OCI-M2 (cell line): ENCODE results near the gene RICTOR.
A peak's percentile ranks its signal among the peaks of the same experiment; 100 is the strongest.

Experiments used
- DNase-seq: peaks from one replicate; lab custom pipeline; 2025; ENCODE audit not compliant: unreplicated experiment; lab: John Stamatoyannopoulos, UW

RICTOR gene, protein sequence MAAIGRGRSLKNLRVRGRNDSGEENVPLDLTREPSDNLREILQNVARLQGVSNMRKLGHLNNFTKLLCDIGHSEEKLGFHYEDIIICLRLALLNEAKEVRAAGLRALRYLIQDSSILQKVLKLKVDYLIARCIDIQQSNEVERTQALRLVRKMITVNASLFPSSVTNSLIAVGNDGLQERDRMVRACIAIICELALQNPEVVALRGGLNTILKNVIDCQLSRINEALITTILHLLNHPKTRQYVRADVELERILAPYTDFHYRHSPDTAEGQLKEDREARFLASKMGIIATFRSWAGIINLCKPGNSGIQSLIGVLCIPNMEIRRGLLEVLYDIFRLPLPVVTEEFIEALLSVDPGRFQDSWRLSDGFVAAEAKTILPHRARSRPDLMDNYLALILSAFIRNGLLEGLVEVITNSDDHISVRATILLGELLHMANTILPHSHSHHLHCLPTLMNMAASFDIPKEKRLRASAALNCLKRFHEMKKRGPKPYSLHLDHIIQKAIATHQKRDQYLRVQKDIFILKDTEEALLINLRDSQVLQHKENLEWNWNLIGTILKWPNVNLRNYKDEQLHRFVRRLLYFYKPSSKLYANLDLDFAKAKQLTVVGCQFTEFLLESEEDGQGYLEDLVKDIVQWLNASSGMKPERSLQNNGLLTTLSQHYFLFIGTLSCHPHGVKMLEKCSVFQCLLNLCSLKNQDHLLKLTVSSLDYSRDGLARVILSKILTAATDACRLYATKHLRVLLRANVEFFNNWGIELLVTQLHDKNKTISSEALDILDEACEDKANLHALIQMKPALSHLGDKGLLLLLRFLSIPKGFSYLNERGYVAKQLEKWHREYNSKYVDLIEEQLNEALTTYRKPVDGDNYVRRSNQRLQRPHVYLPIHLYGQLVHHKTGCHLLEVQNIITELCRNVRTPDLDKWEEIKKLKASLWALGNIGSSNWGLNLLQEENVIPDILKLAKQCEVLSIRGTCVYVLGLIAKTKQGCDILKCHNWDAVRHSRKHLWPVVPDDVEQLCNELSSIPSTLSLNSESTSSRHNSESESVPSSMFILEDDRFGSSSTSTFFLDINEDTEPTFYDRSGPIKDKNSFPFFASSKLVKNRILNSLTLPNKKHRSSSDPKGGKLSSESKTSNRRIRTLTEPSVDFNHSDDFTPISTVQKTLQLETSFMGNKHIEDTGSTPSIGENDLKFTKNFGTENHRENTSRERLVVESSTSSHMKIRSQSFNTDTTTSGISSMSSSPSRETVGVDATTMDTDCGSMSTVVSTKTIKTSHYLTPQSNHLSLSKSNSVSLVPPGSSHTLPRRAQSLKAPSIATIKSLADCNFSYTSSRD (N-terminal part only)

DNA sequence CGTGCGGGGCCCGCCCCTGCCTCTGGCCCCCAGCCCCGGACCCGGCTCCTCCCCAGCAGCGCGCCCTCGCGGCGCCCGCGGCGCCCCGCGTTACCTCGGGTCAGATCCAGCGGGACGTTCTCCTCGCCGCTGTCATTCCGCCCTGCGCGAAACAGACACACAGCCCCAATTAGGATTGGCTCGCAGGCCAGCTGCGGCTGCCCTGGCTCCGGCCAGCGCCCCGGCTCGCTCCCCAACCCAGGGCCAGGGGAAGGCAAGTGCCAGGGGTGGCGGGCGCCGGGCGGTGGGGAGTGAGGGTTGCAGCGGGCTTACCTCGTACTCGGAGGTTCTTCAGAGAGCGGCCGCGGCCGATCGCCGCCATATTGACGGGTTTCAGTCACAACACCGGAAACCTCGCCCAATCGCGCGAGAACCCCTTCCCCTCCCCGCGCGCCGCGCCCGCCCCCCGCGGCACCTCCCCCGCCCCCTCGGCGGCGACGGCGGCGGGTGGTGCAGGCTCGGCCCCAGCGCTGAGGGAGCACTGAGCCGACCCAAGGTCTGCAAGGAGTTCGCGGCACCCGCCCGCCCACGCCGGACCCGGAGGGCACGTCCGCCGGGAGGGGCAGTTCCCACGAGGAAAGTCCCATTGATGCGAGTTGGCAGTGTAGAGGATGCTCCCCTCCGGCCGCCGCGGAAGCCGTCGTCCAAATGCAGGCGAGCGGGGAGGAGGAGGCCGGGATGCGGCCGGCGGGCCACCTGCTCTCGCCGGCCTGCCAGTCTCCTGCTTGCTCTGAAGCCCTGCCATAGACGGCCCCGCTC lies at the start of gene RICTOR:
RICTOR (minus strand) TSS at position 383 of the 798 bp plus-strand sequence; CDS start at position 361, 22 bp downstream.
- DNase-seq, result peak; percentile 34

DNA sequence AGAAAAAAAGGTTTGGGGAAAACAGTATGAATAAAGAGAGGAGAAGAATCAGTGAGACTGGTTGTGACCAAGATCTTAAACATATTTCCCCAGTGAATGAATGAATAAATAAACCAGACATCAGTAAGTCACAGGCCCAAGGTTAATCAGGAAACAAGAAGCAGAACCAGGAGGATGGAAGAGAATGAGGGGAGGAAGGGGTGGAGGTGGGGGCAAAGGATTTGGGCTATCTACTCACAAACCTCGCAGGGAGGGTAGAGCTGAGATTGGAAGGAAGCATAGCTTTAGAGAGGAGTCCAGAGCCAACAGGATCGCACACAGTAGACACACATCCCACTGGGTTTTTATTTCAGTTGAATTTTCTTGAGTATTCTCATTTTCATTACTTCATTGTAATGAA lies 47.7 kb upstream of the RICTOR start:
- no peak for DNase-seq

DNA sequence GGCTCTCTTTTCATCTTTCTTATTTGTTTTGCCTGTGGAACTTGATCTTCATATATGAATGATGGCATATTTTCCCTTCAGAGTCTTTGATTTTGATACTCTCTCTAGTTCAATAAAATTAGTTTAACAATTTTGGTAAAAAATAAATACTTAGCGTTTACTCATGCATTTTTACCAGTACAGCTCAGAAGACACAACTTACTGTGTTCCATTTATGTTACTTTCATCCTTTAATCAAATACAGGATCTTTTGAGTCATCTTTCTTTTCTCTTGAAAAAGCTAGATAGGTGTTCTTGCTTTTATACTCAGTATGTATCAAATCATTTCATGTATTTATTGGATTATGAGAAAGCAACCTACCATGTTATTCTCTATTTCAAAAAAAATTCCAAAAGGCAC lies 47.1 kb upstream of the RICTOR start:
- DNase-seq, result no peak

DNA sequence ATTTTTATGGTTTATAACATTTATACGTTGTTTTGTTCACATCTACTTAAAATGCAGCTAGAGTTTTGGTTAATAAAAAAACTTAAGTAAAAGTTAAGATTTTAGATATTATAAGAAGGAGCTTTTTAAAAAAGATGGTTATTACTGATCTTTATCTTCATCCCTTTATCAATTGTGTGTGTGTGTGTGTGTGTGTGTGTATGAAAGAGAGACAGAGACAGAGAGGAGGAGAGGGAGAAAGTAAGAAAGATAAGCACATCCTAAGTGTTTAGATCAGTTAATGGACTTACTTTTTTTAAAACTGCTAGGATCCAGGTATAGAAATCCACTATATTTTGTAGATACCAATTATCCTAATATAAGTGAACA lies 45.8 kb upstream of the RICTOR start:
- no peak for DNase-seq

DNA sequence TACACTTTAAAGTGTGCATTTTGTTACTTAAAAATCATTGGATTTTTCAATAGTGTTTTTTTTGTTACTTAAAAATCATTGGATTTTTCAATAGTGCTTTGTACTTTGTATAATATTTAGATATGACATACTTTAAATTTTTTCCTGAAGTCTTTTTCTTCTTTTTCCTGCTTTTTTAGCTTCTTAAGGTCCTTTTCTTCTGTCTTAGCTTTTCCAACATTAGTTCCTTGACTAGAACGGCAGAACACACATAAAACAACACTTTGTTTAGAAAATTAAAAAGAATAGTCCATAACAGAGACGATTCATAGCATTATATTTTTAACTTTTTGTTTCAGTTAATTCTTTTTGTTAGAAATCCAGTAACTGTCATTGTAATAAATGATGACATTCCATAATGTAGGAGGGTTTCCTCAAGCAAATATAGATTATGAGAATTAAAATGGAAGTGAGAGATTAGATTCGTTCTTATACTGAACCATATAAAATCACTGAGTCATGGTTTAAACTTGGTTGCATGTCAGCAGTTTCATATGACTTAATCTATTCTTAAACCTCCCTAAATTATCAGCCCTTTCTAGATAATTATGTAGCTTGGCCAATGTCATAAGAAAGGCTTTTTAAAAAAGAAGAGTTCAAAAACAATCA lies 45.3 kb upstream of the RICTOR start:
- DNase-seq, result no peak

DNA sequence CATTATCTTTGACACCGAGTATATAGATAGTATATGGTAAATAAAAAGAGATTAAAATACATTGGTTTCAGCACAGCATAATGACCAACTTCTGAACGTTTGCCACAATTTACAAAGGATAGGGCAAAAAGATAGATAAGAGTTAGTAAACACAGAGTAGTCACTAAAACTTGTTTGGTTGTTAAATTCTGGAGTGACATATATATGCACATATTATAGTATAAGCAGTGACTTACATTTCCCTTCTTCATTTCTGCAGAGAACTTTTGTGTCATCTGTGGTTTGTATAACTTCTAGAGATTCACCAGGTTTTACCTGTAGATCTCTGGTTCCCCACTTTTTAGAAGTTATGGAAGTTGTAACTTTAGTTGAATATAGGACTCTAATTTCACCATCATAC lies 44.4 kb upstream of the RICTOR start:
- DNase-seq, result no peak

DNA sequence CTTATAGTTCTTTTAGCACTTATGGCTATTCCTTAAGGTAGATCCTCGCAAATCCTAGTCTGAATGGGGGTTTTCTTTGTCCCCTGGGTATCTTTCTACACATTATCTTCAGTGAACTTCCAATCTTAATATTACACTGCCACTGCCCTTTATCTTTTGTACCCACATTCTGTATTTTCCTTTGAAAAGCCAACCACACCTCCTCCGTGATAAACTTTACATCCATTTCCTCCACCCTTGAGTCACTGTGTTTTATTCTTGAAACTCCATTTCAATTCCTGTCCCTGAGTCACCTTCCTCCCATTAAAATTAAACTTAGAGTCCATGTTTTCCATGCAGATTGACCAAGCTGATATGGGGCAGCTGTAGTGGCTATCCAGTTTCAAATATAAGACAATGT lies 43.2 kb upstream of the RICTOR start:
- DNase-seq, result no peak

DNA sequence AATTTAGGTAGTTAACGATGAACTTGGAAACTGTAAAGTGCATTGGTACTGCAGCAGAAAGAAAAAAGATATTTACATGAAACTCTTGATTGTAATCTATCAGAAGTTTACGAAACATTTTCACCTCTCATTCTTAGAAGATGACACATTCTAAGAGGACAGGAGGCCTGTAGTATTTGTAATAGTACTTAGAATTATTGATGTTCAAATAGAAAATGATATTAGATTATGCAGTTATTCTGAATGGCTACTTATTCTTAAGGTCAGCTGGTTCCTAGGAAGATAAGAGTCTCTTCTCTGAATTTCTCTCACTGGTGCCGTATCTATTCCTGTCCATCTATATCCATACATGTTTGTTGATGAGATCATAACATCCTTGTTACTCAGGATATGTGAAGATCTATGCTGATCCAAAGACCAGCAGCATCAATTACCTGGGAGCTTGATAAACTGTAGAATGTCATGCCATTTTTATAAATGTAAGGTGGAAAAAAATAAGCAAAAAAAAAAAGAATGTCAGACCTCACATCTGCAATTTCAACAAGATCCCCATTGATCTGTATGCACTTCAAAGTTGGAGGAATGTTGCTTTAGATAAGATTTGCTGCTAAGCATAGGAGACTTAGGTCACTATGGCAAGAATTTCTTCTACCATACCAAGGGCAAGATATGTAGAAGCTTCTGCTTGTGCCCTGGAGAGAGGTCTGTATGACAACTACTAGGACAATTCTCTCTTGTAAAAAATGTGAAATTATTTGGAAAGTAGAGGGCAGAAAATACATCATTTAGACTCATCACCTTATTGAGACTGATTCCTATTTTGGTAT lies 42.4 kb upstream of the RICTOR start:
- no peak for DNase-seq

DNA sequence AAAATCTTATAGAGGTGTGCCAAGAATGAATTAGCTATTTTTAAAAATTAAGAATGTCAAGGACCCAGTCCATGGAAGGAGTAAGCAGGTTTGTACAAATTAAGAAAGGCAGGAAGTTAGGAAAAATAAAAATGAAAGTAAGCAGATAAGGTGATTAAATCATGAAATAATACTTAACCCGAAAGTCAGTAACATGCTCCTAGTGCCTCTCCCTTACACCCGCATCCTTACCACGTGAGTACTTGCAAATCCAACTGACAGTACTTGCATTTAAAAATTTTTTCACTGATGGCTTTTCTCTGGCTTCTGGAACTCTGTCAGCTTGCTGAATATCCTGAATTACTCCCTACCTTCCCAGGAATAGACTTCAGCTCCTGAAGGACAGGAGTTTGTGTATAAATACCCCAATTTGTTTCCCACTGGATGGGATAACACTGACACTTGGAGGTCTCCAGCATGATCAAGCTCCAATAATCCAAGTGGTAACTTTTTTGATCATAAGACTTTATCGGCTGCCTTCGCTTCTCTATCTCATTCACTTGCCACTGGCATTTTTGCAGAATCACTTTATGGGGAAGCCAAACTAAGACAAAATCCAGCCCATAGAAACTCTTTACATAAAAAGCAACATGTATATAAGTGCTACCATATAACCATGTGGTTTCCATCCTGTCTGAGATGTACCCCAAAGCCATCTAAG lies 41.6 kb upstream of the RICTOR start:
- no peak for DNase-seq

DNA sequence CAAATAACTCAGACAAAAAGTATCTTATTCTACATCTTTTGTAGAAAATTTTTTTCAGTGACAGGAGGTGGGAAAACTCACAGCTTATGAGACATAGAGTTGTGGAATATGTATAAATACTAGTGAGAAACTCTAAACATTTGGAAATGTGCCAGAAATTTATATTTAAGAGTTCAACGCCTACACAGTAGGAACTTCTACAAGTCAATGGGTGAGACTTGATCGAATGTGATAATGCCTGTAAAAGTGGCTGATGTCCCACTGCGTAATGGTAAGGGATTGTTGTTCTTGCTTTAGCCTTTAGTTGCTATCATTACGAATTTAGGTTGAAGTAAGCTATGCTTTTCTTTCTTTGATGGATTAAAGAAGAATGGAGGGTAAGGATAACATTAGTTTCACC lies 40.0 kb upstream of the RICTOR start:
- no peak for DNase-seq

DNA sequence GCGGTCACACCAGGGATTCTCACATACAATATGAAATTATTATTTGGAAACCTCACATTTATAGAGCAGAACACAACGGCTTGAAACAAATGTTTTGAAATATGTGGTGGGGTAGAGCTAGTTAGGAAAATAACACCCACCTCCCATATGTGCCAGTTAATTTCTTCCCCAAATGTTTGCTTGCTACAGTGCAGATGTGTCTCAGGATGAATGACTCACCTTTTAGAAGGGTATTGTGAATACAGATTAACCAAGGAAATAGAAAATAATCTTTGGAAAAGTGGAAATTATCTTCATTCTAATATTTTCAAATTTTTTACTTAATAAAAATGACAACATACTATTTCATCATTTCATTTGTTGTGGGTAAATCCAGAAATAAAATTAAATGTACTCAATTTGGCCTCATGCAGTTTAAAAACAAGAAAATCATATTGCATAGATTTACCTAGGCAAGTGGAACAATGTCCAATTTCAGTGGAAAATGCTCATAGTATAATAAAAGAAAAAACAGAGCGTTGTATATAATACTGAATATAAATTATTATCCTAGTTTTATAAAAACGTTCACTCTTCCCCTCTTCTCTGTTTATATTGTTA lies 39.3 kb upstream of the RICTOR start:
- no peak for DNase-seq

DNA sequence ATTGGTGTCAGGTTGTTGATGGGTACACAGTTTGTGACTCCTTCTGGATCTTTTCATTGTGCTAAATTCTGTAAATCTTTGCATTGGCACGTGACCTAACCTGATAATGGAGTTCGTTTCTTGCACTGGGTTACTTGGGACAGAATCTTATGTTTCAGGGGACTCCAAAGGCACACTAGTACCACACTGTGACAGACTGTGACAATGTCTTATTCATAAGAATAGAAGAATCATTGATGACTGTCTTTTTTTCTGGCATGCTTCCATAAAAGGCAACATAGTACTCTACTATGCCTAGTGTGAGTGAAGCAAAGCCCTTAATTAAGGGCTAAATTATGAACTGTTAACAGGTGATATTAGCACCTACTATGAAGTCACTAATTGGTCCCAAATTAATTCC lies 35.4 kb upstream of the RICTOR start:
- no peak for DNase-seq

DNA sequence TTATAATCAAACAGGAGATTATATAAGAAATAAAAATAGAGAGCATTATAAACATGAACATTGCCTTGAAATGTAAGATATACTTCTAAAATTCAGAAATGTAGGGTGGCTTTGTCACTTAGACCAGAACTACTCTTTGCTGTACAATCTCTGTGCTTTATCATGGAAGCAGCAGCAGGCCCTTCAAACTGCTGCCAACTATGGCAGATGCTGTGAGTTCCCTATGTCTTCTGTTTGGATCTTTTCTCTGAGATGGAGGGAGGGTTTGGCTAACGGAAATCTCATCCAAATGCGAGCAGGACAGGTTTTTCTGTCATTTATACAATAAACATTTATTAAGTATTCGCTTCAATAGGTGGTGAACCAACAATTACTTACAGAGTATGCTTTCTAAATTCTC lies 34.8 kb upstream of the RICTOR start:
- no peak for DNase-seq

DNA sequence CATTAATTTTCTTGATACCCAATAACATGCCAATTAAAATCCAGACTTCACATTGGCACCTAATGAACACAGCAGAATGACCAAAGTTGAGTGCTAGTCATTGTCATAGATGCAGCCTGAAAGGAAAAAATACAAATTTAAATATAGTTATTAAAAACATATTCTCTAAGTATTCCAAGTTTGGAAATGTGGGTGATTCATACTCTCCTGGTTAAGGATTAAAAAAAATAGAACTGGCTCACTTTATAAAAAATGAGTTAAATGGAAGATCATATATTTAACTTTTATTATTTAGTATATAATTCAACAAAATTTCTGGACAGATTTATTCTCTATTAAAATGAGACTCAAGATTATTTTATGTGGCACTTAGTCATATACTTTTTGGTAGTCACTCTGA lies 33.2 kb upstream of the RICTOR start:
- no peak for DNase-seq

DNA sequence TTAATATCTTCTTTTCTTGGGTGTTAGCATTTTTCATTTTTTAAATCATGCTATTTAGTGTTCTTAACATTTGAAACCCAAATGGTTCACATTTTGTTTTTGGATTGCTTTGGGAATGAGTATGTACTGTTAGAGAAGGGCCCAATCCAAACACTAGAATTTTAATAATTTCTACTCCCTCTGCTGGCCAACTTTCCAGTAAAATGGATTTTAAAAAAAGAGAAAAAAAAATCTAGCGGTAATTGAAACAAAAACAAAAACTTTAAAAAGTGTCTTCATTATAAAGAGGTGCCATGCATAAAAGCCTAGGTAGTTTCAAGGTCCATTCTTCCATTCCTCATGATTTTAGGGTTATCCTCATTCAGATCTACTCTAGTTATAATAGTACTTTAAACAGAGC lies 32.1 kb upstream of the RICTOR start:
- DNase-seq, result no peak

DNA sequence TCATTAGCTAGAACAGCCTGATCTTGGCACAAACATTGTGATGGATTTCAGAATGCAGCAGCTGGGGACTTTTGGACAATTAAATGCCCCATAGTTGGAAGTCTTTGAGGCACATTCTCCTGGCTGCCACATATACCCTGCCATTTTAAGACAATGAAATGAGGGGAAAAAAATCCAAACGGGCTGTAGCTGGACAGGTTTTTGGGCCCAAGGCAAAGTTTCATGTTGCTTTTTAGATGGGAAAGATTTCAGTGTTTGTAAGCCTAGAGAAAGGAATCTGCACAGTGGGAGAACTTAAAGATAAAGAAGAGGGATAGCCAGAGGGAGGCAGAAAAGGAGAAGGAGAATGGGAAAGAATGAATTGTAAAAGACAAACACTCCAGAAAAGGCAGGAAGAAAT lies 30.0 kb upstream of the RICTOR start:
- DNase-seq, result no peak

DNA sequence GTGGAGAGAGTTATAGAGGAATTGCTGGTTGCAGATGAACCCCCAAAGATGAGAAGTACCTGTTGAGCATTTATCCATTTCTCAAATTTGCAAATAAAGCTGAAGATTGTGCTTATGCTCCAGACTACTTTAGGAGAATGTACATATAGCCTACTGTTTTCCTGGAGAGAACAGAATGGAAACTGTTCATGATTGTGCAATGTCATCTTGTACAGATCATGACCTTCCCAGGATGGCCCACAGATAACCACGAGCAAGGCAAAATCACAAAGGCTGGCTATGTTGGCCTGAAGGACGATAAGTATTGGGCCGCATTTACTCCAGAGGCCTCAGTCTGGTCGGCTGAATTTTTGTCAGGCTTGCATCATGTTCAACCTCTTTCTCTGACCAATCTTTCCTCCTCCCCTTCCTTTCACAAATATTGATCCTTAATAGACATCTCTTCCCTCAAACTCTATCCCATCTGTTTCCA lies 28.5 kb upstream of the RICTOR start:
- DNase-seq, result no peak

DNA sequence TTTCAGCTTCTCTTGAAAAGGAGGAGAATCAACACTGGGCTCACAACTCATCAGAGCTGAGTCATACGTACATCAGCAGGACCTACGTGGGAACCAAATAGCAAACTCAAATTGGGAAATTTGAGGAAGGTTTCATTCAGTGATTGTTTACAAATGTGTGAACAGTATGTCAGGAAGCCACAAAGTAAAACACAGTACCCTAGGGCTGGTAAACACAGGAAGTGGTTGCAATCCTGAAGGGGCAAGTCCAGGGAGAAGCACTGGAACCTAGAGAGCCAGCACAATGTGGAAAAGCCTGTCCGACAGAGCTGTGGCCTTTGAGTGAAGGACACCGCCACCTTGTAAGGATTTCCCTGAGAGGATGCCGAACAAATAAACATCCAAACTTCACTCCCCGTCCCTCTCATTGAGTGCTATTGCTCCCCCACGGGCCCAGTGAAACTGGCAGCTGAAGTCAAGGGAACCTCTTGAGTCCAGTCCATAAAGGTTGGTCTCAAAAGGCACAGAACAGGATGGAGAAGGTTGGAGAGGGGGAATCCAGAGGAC lies 26.7 kb upstream of the RICTOR start:
- DNase-seq, result no peak
